CD4-positive, alpha-beta T cell (primary cell): Measurements from ENCODE around the gene ELAPOR1. TPM values are rescaled to one million over a fixed set of nuclear protein-coding genes. Genes with fewer than 3 reads are reported as not detected.
A peak's percentile ranks its signal among the peaks of the same experiment; 100 is the strongest.

Experiments used
- ATAC-seq: fragments of 200-7000 bp; cut with Tn5 transposase; one replicate; pipeline ENCODE4 v1.10.0; 2022; ENCODE audit warnings: mild to moderate bottlenecking; ENCODE audit not compliant: poor library complexity
- CTCF ChIA-PET: fragments of 350-600 bp; sonication (Branson Sonifier 250); formaldehyde crosslinking; loops from one replicate; lab custom pipeline; 2021; ENCODE audit warnings: antibody characterized with exemption, inconsistent platforms; lab: Charles Lee
- POLR2A ChIA-PET: fragments of 350-600 bp; sonication (Branson Sonifier 250); formaldehyde crosslinking; loops from one replicate; lab custom pipeline; 2021; ENCODE audit warnings: antibody characterized with exemption, inconsistent platforms; lab: Charles Lee
- DNase-seq, 14 experiments: peaks; one replicate each; pipeline ENCODE4 v3.0.0-alpha.2; 2013 to 2020; ENCODE audit warnings: mixed read lengths in 2 of 14
- H3K27ac ChIP-seq, 2 donors: one replicate each; pipeline versions ENCODE4 v1.5.1 to v1.7.0; 2013; ENCODE audit warnings: low read length in 2 of 2, low read depth in 1 of 2, mild to moderate bottlenecking in 1 of 2
- H3K27me3 ChIP-seq, 2 experiments: 1 replicate in 1 of 2; 2 replicates in 1 of 2; pipeline versions ENCODE4 v1.6.1 to v1.7.0; 2013; ENCODE audit warnings: low read length in 2 of 2, control low read depth in 1 of 2, mild to moderate bottlenecking in 1 of 2, moderate library complexity in 1 of 2; ENCODE audit not compliant: insufficient read depth in 2 of 2, control insufficient read depth in 1 of 2
- H3K36me3 ChIP-seq: one replicate; pipeline ENCODE4 v1.6.1; 2013; ENCODE audit warnings: low read length, control low read depth; ENCODE audit not compliant: insufficient read depth
- H3K4me1 ChIP-seq: one replicate; pipeline ENCODE4 v1.6.1; 2013; ENCODE audit warnings: low read length, control low read depth; ENCODE audit not compliant: insufficient read depth
- H3K4me3 ChIP-seq: one replicate; pipeline ENCODE4 v1.5.1; 2013; ENCODE audit warnings: mild to moderate bottlenecking, low read length, moderate library complexity
- H3K9me3 ChIP-seq, 2 experiments: 1 replicate in 1 of 2; 2 replicates in 1 of 2; pipeline versions ENCODE4 v1.6.1 to v1.7.0; 2013; ENCODE audit warnings: low read length in 2 of 2, mild to moderate bottlenecking in 2 of 2, control low read depth in 1 of 2, moderate library complexity in 1 of 2; ENCODE audit not compliant: control insufficient read depth in 1 of 2, insufficient read depth in 1 of 2
- H3K27ac Mint-ChIP-seq: one replicate; pipeline ENCODE4 v1.8.0; 2020; ENCODE audit warnings: mixed read lengths
- H3K27me3 Mint-ChIP-seq: one replicate; pipeline ENCODE4 v1.8.0; 2021; ENCODE audit warnings: mixed read lengths
- H3K36me3 Mint-ChIP-seq: one replicate; pipeline ENCODE4 v1.8.0; 2021; ENCODE audit warnings: low read depth, mixed read lengths
- H3K4me1 Mint-ChIP-seq: one replicate; pipeline ENCODE4 v1.8.0; 2021; ENCODE audit warnings: low read depth, mixed read lengths
- H3K4me3 Mint-ChIP-seq: one replicate; pipeline ENCODE4 v1.8.0; 2020; ENCODE audit warnings: mild to moderate bottlenecking, mixed read lengths
- H3K9me3 Mint-ChIP-seq: one replicate; pipeline ENCODE4 v1.8.0; 2020; ENCODE audit warnings: mixed read lengths
- intact Hi-C, 2 experiments: fragments of 100-400 bp; cut with DNase I in 1 of 2; cut with micrococcal nuclease in 1 of 2; formaldehyde crosslinking; loops; one replicate each; pipeline versions ENCODE4 v1.15.1 to v1.9.0; 2023 to 2025; cut with DNase I, micrococcal nuclease
- total RNA-seq, 174 experiments: library from RNA in 2 of 174; stranded (reverse) in 2 of 174; gene quantifications; one replicate each; pipeline ENCODE4 v1.2.3 and lab custom pipeline; 2021 to 2026
- TF ChIP-seq, protein P1 (sequence below): fragments of 200-600 bp; IDR thresholded peaks from one replicate; pipeline ENCODE4 v1.8.0; 2022; ENCODE audit warnings: antibody characterized with exemption, mild to moderate bottlenecking

The ELAPOR1 gene
- total RNA-seq, 2 experiments from 2014 or later = 14.2 to 16.1 TPM

DNA sequence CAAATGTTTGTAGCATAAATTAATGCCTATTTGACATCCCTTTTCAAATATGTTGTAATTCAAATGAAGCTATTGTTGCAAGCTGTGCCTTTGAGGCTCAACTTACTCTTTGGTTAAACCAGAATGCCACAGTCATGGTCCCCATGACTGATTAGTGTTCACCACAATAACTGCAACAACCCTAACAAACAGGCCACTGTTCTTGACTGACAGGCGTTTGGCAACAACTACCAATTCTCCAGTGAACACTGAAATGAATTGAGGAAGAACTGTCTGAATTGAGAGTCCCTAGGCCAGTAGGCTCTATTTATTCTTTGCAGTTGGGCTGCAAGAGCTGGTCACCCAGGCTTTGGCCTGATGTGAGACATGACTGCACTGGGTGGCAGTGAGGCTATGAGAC is 30.0 kb upstream of the ELAPOR1 start:
- Histone ChIP-seq H3K4me1 (no peaks in the 10 kb centered on the region), H3K4me3 (no peak overlapping the region), H3K36me3 (no peaks in the 10 kb centered on the region), H3K27ac (no peak overlapping the region), H3K9me3 (peaks cover 0 to 4% of the 10 kb centered on the region in 2 experiments), H3K27me3 (no peaks in the 10 kb centered on the region)
- H3K9me3 Mint-ChIP-seq = no peaks in the 10 kb centered on the region
- intact Hi-C loops = no loop called here
- no peaks in the 10 kb centered on the region for H3K36me3 Mint-ChIP-seq
- TF ChIP-seq, protein P1, sequence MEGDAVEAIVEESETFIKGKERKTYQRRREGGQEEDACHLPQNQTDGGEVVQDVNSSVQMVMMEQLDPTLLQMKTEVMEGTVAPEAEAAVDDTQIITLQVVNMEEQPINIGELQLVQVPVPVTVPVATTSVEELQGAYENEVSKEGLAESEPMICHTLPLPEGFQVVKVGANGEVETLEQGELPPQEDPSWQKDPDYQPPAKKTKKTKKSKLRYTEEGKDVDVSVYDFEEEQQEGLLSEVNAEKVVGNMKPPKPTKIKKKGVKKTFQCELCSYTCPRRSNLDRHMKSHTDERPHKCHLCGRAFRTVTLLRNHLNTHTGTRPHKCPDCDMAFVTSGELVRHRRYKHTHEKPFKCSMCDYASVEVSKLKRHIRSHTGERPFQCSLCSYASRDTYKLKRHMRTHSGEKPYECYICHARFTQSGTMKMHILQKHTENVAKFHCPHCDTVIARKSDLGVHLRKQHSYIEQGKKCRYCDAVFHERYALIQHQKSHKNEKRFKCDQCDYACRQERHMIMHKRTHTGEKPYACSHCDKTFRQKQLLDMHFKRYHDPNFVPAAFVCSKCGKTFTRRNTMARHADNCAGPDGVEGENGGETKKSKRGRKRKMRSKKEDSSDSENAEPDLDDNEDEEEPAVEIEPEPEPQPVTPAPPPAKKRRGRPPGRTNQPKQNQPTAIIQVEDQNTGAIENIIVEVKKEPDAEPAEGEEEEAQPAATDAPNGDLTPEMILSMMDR = no peak
- no peaks in the 10 kb centered on the region for H3K27me3 Mint-ChIP-seq
- ATAC-seq (no peak), DNase-seq (no peak)
- CTCF ChIA-PET = no interaction called here
- H3K4me3 Mint-ChIP-seq = no peak overlapping the region
- H3K4me1 Mint-ChIP-seq = no peaks in the 10 kb centered on the region
- no peak overlapping the region for H3K27ac Mint-ChIP-seq
- POLR2A ChIA-PET = interaction anchor here (1.5 kb wide), 1 partner anchor 16 kb away, joined by 5 read pairs; no protein-coding TSS in a partner anchor

DNA sequence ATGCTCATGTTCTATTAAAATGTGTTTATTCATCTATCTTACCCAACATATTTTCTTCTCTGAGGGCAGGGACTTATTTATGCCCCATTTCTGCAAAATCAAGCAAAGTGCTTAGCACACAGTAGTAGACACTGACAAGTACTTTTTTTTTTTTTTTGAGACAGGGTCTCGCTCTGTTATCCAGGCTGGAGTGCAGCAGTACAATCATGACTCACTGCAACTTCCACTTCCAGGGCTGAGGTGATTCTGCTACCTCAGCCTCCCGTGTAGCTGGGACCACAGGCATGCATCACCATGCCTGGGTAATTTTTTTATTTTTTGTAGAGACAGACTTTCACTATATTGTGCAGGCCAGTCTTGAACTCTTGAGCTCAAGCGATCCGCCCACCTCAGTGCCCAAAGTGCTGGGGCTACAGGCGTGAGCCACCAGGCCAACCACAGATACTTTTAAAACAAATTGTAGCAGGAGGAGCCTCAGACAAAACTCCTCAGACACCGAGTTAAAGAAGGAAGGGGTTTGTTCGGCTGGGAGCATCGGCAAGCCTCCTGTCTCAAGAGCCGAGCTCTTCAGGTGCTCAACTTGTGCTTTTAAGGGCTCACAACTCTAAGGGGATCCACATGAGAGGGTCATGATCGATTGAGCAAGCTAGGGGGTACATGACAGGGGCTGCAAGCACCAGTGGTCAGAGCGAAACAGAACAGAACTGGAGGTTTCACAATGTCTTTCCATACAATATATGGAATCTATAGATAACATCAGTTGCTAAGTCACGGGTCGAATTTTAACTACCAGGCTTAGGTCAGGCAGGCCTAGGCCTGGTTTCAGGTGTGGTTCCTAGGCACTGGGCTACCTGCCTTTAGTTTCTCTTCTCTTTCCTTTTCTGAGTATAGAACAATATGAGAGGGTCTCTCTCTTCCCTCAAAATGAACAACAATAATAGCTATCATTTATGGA is 29.1 kb upstream of the ELAPOR1 start:
- H3K36me3 Mint-ChIP-seq = no peaks in the 10 kb centered on the region
- Histone ChIP-seq H3K27me3 (no peaks in the 10 kb centered on the region), H3K4me3 (no peak overlapping the region), H3K27ac (no peak overlapping the region), H3K4me1 (peaks cover 3% of the 10 kb centered on the region), H3K9me3 (peaks cover 0 to 8% of the 10 kb centered on the region in 2 experiments), H3K36me3 (no peaks in the 10 kb centered on the region)
- CTCF ChIA-PET = interaction anchor here (0.5 to 2.4 kb wide), 2 partner anchors 15 kb away, joined by 3 to 8 read pairs; no protein-coding TSS in a partner anchor
- intact Hi-C loops = no loop called here
- no peaks in the 10 kb centered on the region for H3K27me3 Mint-ChIP-seq
- H3K9me3 Mint-ChIP-seq = no peaks in the 10 kb centered on the region
- no peak overlapping the region for H3K27ac Mint-ChIP-seq
- no peaks in the 10 kb centered on the region for H3K4me1 Mint-ChIP-seq
- TF ChIP-seq, protein P1 = no peak
- no peak for DNase-seq
- H3K4me3 Mint-ChIP-seq = no peak overlapping the region
- ATAC-seq = no peak
- POLR2A ChIA-PET = interaction anchor here (1.5 to 2.3 kb wide), 2 partner anchors 15 kb away, joined by 5 to 6 read pairs; no protein-coding TSS in a partner anchor

DNA sequence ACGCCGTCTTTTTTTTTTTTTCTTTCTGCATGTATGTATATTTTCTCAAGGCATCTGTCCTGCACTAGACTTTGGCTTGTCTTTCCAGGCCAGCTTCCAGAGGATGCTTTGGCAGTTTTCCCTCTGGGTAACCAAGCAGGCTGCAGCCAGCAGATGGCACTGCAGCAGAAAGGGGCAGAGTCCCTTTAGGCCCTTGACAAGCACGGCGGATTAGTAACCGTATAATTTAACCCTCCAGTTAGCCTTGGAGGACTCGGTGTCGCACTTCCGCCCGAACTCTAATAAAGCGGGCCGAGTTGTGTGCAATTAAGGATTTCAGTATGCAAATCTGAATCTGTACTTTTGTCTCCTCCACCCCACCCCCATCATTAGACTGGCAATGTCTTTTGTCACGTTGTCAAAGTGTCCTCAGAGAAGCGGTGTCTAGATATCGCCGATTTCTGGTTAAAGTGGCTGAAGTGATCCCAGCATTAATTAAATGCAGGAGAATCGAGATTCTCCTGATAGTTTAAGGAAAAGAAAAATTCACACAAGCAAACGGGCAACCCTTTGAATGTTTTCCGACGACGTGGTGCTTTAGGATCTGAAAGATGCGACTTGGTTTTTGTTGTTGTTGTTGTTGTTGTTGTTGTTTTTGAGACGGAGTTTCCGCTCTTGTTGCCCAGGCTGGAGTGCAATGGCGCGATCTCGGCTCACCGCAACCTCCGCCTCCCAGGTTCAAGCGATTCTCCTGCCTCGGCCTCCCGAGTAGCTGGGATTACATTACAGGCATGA is 24.5 kb upstream of the ELAPOR1 start:
- Histone ChIP-seq H3K27me3 (no peaks in the 10 kb centered on the region), H3K9me3 (peaks cover 0 to 14% of the 10 kb centered on the region in 2 experiments), H3K36me3 (peaks cover 18% of the 10 kb centered on the region), H3K27ac (no peak overlapping the region), H3K4me1 (peaks cover 27% of the 10 kb centered on the region), H3K4me3 (peak overlapping the region; percentile 98)
- ChIA-PET POLR2A (interaction anchor here (0.9 to 4.6 kb wide), 12 partner anchors 10 to 428 kb away, joined by 3 to 112 read pairs (median 8); partner anchors contain the start of genes ATXN7L2, CLCC1, ELAPOR1 and HENMT1), CTCF (interaction anchor here (0.9 to 4.2 kb wide), 3 partner anchors 11 to 24 kb away, joined by 3 to 32 read pairs (median 26); partner anchors contain the start of gene ELAPOR1)
- Mint-ChIP-seq H3K27me3 (no peaks in the 10 kb centered on the region), H3K4me1 (peaks cover 36% of the 10 kb centered on the region), H3K4me3 (peak overlapping the region; percentile 97), H3K36me3 (peaks cover 36% of the 10 kb centered on the region), H3K27ac (peak overlapping the region; percentile 94), H3K9me3 (no peaks in the 10 kb centered on the region)
- ATAC-seq = no peak
- intact Hi-C loops = loop anchor here (1.0 to 5.0 kb wide), 7 partner anchors 11 to 338 kb away; partner anchors contain the start of genes TAF13 (in 2 of the 2), WDR47 (in 2 of the 2), CLCC1 (in 1 of the 2) and PSMA5 (in 1 of the 2)
- DNase-seq = peak in 6 of 14 experiments; percentile 22 to 60 (median 46)
- TF ChIP-seq, protein P1 = peak; percentile 13
